Hematopoietic multipotent progenitor cell treated with erythropoietin and hydrocortisone succinate and interleukin-3 and kit ligand, for 15 days (in vitro differentiated cells): ENCODE measurements around the gene ALLC.
"Not testable (repeated sequence)": the region's sequence is repeated elsewhere in the genome, so short reads cannot be mapped to it uniquely, and the experiment has no call there.

ENCODE experiments used
- DNase-seq: peaks from one replicate; pipeline ENCODE4 v3.0.0-alpha.2; 2015; ENCODE audit warnings: low spot score

Gene ALLC

DNA sequence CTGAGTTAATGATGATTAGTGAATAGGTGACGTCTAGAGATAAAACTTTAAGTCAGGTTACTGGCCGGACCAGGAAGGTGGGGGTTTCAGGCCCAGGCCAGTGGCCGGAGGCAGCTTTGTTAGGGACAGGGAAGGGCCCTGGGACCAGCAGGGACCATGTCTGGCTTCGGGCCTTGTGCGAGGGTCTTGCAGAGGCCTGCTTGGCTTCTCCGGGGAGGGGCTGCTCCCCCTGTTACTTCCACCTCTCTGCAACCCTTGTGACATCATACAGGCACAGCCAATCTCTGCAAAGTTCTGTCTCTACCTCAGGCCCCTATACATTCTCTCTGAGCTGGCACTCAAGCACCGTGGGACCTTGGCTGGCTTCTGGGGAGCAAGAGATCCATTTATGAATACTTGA, at the start of gene ALLC:
Gene ALLC (plus strand): TSS at position 320 of the 400 bp plus-strand sequence. CDS start 12,958 bp downstream, outside the sequence.
- DNase-seq = no peak

DNA sequence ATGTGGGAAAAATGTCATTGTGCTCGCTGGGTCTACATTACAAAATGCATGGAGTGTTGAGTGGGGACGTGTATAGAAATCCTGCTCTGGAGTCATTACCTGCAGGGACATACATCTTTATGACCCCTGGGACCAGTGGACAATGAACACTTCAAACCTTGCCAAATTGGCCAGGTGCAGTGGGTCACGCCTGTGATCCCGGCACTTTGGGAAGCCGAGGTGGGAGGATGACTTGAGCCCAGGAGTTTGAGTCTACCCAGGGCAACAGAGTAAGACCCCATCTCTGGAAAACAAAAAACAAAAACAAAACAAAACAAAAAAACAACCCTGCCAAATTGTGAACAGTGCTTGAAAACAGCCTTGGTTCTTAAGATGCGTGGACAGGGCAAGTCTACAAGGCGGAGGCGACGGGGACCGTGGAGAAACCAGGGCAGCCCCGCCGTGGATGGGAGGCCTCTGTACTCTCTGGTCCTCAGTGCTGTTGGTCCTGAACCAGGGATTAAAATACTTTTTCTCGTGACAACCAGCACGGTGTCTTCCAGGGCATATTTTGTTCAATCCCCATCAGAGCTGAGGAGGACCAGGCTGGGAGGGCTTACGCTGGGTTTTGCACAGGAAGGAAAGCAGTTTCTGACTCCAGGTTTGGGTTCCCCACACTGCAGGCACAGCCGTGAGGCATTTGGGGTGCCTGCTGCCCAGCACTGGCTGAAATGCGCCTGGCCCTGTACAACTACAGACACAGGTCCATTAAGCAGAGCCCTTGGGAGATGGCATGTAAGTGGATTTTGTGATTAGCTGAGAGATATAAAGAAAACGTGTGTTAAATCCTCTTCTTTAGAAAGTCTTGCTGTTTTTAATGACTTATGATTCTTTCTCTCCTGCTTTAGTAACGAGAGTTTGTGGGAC, 49.4 kb upstream of the ALLC start:
- no peak for DNase-seq

DNA sequence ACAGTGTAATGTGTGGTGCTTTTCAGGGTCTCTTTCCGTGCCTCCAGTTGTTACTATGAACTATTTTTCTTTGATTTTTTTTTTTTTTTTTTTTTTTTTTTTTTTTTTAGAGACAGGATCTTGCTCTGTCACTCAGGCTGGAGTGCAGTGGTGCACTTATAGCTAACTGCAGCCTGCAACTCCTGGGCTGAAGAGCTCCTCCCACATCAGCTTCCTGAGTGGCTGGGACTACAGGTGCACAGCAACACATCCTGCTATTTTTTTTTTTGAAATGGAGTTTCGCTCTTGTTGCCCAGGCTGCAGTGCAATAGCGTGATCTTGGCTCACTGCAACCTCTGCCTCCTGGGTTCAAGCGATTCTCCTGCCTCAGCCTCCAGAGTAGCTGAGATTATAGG, 48.7 kb upstream of the ALLC start:
- not testable (repeated sequence) for DNase-seq

DNA sequence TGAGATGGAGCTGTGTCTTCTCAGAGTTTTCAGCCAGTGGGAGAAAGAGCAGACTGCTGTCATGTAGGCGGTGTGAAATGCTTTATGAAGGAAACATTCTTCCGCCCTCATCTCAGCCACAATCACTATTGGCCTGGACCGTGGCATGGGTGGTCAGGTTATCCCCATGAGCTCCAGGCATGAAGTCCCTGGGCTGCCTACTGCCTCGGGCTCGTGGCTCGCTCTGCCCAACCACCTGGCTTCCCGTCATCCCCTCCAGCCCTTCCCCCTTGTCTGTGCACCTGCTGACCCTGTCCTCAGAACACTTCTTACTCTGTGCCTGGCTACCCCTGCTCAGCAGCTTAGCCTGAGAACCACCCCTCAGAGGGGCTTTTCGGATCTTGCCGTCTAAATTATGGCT, 47.6 kb upstream of the ALLC start:
- no peak for DNase-seq

DNA sequence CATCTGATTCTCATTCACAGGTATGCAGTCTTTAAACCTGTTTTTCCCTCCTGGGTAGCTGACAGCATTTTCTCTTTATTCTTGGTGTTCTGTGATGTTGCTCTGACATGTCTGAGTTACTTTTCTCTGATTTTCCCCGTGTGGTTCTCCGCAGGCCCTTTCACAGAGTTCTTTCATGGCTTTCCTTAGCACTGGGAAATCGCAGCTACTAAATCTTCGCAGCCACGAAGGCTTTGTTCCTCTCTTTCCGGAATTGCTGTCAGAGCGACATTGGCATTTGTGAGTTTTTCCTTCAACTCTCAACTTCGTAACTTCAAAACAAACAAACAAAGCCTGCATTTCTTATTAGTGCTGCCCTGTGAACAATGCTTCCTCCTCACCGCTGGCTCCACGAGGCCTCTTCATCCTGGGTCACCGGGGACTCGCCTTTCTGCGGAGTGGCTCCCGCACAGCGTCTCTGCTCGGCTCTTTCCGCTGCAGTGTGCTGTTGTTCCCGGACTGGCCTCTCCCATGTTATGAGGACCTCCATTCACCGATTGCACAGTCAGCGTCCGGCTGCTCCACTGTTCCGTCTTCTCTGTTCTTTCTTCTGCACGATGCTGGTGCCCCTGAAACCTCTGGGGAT, 47.0 kb upstream of the ALLC start:
- DNase-seq = no peak

DNA sequence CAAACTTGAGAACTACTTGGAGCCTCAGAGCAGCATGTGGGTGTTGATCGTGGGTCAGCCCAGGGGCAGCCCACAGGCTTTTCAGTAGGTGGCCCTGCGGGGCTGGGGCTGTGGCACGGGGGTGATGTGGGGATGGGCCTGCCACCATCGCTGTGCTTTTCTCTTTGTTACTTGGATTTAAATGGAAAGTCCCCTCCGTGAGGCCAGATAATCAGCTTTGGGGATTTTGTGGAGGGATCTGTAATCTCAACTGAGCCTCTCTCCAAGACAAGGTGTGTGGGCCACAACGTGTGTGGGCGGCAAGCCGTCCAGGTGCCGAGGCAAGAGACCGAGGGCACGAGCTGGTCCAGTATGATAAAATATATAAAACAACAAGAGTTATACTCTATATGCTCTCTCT, 46.4 kb upstream of the ALLC start:
- DNase-seq = no peak

DNA sequence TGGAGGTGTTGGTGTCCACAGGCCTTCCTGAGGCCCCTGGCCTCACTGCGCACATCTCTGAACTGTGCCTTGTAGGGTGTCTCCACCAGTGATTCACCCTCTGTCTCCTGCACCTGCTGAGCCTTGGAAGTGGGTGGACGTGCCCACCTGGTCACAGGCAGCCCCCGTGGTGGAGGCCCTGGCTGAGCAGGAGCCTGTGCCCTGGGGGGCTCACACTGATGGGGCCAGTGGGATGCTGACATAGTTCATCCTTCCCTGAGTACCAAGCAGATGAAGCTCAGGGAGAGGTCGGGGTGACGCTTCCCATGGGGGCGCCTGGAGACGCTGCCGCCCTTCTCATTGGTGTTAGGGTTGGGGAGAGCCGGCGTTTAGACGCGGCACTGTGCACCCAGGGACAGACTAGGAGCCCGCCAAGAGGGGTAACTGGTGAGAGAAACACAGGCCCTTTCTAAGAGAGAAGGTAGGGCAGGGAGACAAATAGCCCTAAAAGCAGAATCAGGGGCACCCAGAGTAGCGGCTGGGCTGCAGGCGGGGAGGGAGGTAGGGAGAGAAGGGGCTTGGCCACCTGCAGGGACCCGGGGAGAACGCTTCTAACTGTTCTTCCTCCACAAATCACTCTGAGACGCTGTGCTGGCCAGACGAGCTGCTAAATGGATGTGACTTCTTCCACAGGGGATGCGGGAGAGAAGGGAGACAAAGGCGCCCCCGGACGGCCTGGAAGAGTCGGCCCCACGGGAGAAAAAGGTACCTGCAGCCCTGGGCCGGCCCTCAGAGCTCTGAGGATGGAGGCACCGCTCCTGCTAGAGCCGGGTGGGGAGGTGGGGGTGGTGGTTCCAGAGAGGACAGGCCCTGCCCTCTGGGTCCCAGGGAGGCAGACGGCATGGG, 45.1 kb upstream of the ALLC start:
- no peak for DNase-seq

DNA sequence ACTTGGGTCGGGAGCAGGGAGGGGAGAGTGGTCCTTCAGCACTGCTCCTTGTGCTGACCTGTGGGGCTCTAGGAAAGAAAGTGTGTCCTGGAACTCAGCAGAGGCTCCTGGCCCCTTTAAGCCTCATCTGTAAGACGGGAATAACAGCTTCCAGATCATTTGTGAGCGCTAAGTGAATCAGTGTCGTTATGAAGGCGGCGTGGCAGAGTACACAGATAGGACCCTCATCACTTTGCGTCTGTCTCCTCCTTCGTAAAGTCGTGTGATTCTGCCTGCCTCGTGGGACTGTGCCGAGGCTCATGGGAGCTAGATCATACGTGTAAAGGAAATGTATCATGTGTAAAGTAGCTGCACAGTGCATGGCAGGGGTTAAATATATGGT, 44.5 kb upstream of the ALLC start:
- no peak for DNase-seq

DNA sequence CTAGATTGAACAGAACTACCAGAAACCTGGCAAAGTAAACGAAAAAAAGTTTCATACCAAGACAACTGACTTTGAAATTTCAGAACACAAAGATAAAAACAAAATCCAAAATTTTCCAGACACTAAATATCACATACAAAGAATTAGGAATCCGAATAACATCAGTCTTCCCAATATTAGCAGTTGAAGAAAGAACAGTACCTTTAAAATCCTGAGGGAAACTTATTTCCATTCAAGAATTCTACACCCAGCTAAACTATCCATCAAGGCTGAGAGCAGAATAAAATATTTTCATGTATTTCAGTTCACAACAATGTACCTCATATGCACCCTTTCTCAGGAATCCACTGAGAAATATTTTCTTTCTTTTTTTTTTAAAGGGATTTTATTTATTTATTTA, 43.3 kb upstream of the ALLC start:
- DNase-seq = not testable (repeated sequence)

DNA sequence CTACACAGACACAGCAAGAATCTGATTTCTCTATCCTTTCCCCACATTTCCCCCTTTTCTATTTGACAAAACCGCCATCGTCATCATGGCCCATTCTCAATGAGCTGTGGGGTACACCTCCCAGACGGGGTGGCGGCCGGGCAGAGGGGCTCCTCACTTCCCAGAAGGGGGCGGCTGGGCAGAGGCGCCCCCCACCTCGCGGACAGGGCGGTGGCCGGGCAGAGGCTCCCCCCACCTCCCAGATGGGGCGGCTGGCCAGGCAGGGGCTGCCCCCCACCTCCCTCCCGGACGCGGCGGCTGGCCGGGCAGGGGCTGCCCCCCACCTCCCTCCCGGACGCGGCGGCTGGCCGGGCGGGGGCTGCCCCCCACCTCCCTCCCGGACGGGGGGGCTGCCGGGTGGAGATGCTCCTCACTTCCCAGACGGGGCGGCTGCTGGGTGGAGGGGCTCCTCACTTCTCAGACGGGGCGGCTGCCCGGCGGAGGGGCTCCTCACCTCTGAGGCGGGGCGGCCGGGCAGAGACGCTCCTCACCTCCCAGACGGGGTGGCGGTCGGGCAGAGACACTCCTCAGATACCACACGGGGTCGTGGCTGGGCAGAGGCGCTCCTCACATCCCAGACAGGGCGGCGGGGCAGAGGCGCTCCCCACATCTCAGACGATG, 42.3 kb upstream of the ALLC start:
- DNase-seq = not testable (repeated sequence)

DNA sequence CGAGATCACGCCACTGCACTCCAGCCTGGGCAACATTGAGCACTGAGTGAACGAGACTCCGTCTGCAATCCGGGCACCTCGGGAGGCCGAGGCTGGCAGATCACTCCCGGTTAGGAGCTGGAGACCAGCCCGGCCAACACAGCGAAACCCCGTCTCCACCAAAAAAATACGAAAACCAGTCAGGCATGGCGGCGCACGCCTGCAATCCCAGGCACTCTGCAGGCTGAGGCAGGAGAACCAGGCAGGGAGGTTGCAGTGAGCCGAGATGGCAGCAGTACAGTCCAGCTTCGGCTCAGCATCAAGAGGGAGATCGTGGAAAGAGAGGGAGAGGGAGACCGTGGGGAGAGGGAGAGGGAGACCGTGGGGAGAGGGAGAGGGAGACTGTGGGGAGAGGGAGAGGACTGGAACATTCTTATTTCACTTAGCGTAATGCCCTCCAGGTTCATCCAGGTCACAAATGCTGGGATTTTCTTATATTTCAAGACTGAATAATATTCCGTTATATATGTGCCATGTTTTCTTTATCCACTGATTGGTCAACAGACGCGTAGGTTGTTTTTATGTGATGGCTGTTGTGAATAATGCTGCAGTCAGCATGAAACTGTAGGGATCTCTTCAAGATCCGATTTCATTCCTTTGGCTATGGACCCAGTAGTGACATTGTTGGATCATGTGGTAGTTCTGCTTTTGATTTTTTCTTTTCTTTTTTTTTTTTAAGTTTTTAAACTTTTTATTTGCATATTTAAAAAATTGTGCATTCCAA, 41.4 kb upstream of the ALLC start:
- DNase-seq = not testable (repeated sequence)

DNA sequence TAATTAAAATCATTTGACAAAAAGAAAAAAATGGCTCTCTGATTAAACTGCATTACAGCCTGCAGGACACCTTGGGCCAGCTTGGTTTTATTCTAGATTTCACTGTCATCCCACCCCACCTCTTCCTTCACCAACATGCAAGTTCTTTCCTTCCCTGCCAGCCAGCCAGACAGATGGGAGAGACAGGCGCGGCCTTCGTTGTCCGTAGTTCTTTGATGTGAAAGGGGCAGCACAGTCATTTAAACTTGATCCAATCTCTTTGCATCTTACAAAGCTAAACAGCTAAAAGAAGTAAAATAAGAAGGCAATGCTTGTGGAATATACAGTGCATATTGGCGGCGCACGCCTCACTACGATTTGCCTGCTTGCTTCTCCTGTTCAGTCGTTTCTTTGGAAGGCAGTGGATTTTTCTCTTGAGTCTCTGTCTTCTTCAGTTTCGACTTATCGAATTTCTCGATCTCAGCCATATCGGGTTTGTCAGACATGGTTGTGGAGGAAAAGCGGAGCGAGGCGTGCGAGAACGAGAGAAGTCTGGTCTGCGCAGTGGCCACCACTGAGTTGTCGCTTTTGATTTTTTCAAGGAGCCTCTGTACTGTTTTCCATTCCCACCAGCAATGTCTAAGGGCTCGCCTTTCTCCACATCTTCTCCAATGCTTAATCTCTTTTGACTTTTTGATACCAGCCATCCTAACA, 40.7 kb upstream of the ALLC start:
- DNase-seq = no peak

DNA sequence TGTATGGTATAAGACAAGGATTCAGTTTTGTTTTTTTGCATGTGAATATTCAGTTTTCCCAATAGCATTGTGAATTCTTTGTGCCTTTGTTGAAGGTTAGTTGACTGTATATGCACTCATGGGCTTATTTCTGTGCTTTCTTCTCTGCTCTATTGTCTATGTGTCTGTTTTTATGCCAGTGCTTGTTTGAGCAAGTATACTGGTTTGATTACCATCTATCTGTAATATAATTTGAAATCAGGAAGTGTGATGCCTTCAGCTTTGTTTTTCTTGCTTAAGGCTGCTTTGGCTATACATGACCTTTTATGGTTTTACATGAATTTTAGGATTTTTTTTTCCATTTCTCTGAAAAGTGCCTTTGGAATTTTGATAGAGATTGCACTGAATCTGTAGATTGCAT, 39.6 kb upstream of the ALLC start:
- no peak for DNase-seq

DNA sequence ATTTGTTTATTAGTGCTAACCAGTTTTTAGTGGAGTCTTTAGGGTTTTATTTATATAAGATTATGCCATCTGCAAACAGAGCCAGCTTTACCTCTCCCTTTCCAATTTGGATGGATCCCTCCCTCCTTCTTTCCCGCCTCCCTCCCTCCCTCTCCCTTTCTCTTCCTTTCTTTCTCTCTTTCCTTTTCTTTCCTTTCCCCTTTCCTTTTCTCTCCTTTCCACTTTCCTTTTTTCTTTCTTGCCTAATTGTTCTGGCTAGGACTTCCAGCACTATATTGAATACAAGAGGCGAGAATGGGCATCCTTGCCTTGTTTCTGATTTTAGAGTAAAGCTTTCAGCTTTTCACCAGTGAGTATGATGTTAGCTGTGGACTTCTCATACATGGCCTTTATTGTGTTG, 39.0 kb upstream of the ALLC start:
- DNase-seq = no peak

DNA sequence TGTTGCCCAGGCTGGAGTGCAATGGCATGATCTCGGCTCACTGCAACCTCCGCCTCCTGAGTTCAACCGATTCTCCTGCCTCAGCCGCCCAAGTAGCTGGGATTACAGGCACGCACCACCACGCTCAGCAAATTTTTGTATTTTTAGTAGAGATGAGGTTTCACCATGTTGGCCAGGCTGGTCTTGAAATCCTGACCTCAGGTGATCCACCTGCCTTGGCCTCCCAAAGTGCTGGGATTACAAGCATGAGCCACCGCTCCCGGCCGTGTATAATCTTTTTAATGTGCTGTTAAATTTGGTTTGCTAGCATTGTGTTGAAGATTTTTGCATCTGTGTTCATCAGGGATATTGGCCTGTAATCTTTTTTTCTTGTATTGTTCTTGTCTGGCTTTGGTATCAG, 38.3 kb upstream of the ALLC start:
- DNase-seq = not testable (repeated sequence)

DNA sequence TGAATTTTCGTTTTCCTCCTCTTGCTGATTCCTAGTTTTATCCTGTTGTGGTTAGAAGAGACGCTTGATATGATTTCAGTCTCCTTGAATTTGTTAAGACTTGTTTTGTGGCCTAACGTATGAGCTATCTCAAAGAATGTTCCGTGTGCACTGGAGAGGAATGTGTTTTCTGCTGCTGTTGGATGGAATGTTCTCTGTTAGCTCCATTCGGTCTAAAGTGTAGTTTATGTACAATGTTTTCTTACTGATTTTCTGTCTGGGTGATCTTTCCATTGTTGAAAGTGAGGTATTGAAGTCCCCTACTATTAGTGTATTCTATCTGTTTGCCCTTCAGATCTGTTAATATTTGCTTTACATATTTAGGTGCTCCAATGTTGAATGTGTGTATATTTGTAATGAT, 37.2 kb upstream of the ALLC start:
- DNase-seq = no peak

DNA sequence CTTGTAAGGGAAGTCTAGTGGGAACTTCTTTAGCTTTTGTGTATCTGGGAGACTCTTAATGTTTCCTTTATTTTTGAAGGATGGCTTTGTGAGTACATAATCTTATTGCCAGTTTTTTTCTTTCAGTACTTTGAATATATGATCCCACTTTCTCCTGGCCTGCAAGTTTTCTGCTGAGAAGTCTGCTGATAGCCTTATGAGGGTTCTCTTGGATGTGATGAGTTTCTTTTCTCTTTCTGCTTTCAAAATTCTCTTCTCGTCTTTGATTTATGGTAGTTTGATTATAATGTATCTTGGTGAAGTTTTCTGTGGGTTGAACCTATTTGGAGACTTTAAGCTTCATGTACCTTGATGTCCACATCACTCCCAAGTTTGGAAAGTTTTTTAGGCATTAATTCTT, 35.0 kb upstream of the ALLC start:
- no peak for DNase-seq

DNA sequence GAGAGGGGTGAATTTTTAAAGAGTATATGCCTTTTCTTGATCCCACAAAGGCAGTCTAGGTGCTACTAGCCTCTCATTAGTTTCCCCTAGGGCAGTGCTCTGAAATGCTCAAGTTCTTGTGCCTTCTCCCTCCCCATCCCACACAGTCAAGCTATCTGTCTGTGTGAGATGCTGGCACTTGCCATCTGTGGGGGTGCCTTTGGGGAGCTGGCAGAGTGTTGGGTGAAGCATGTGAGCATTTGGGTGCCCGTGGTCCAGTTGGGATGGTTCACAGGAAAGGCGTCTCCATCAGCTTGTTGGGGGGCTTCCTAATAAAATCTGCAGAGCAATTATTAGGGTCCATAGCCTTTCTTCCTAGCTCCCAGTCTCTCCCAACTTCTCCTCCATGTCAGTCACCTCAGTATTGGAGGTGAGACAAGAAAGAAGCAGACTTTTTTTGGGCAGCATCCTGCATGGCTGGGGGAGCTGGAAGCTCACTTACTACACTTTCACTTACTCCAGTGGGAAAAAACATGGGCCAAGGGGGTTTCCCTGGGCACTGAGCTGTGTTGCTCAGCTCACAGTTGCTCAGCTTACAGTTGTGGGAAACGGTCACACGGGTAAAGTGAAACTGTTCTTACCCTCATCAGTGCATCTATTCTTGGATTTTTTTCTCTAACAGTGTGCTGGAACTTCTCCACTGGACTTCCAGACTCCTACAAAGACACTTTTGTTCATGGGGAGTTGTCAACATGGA, 33.8 kb upstream of the ALLC start:
- DNase-seq = no peak

DNA sequence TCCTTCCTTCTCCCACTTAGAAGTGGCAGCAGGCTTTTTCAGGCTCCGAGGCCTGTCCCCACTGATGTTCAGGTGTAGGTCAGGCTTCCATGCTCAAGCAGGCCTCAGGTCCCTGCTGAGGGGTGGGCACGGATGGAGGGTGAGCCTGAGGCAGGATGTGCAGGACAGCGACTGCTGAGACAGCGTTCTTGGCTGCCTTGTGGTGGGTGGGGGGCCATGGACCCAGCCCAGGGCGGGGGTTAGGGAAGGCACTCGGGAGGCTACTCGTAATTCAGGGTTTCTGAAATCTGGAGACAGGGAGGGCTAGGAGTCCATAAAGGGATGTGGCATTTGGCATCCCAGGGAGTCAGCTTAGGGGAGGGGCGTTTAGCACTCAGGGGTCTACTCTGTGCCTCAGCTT, 32.8 kb upstream of the ALLC start:
- no peak for DNase-seq
